HG03520 (cell line): ENCODE results near the gene KDM4C.

Experiments used
- ATAC-seq: cut with Tn5 transposase; IDR thresholded peaks from one replicate; pipeline ENCODE4 v1.9.1; 2021; ENCODE audit warnings: mild to moderate bottlenecking, moderate library complexity; ENCODE audit not compliant: unreplicated experiment

KDM4C gene

DNA sequence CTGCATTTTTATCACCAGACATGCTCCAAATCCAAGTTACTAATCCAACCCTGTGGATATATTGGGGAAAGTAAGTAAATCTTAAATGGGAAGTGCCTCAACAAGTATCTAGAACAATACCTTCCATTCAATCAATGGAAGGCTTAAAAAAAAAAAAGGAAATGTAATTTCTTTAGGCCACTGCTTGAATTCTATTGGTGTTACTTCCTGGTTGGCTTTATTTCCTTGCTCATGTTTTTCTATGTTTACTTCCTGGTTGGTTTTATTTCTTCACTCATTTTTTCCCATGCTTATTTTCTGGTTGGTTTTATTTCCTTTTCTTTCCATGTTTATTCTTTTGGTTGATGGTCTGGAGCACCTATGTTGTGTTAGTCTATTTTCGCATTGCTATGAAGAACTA lies 363.9 kb downstream of the KDM4C start:
- ATAC-seq, result no peak

DNA sequence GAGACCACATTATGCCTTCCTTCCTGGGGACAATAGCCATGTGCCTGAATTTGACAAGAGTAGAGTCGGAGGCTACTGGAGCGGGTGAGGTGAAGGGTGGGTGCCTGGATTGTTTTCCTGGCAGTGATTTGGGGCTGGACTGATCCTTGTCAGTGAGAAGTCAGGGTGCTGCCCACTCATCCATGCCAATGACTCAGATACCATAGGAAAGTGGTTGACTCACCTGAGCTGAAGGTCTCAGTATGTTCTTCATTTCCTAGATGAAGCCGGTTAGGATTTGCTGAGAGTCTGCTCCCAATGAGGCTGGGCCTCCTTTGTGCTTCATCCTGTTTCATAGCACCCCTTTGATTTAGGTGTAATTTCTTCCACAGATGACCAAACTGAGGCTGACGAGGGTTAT lies 366.0 kb downstream of the KDM4C start:
- ATAC-seq, result no peak

DNA sequence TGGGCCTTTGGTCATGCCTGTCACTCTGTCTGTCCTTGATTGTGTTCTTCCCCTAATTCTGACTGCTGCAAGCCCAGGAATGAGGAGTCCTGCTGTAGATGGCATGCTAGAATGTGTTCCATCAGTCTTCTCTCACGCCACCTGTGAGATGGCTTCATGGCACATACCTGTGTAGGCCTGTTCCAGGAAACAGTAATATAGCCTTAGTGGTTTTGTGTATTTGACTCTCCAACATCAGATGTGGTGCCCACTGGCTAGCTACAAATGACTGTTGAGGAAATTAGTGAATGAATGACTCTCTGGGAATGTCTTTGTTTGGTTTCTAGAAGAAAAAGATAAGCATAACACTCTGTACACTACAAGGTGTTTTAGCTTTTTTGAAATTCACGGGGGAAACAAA lies 367.5 kb downstream of the KDM4C start:
- no peak for ATAC-seq

DNA sequence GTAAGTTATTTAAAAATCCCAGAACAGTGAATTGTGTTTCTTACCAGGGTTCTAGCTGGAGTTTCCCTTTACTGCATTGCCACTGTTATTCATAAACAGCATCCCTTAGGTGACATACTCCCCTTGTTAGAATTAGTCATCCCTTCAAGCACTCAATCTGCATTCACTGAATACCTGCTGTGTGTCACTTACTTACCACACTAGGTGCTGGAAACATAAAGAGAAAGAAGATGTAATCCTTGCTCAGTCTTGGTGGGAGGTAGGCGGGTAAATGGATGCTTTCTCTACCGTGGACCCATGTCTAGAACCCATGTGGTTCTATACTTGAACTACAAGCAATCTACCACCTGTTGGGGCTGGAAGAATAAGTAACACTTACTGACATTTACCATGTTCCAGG lies 371.6 kb downstream of the KDM4C start:
- ATAC-seq, result no peak

DNA sequence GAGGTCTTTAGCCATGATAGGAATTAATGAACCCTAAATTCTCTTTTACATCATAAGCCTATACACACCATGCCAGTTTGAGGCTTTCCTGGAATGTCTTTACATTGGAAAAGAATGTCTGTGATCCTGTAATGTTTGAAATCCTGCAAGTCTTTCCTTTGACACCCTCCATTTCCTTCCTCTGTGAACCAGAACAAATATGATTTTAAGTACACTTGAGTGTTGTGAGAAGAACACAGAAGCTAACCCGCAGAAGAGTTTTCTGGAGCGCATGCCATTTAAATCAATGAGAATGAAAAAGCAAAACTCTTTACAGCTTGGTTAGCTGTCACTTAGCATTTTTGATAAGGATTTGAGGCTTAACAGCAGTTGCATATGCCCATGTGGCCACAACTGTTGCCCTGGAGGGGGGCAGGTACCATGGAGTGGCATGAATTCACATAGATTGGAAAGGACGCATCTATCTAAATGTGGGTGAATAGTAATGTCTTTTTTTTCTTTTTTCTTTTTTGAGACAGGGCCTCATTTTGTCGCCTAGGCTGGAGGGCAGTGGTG lies 372.6 kb downstream of the KDM4C start:
- no peak for ATAC-seq

DNA sequence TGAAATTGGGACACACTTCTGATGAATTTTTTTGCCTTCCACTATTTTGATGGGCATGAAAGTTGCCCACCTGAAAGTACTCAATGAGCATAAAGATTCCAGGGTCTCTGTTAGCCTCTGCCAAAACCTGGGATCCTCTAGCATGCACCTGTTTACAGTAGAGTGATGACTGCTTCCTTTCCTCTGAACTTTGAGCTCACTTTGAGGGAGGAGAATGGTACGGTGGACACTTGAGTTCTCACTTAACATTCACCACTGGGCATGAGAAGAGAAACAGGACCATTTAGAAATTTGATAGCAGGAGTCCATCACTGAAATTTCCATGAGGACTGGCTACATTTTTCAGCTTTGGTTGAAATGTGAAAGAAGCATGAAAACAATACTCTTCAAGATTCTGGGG lies 374.8 kb downstream of the KDM4C start:
- ATAC-seq, result no peak

DNA sequence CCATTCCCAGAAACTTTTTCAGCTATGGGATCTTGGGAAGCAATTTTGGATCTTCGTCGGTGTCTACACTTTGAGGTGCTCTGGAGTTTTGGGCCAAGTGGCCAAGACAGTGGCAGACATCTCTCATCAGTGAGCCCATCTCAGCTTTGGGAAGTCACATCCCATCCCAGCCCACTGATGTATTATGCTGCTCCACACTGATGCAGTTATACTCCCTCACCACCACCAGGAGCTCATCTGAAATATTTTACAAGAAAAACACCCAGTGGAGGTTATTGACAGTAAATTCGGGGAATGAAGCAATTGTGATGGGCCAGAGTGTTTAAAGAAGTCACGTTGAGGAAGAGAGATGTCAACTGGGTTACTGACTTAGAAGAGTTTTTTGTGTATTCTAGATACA lies 378.0 kb downstream of the KDM4C start:
- ATAC-seq, result no peak

DNA sequence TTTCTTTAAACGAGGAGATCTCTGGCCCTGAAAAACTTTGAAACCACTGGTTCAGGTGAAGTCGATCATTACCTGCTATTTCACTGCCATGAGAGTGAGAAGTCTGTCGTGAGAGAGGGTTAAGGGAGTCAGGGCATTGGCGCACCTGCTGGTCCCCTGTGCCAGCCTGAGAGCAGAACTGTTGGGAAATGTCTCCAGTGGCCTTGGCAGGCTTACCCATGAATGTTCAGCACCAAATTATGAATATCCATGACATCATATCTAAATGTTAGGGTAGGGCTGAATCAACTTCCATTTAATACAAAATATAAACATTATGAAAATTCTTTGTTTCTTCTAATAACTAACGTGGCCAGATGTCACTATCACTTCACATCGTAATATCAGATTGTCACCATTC lies 379.3 kb downstream of the KDM4C start:
- no peak for ATAC-seq

DNA sequence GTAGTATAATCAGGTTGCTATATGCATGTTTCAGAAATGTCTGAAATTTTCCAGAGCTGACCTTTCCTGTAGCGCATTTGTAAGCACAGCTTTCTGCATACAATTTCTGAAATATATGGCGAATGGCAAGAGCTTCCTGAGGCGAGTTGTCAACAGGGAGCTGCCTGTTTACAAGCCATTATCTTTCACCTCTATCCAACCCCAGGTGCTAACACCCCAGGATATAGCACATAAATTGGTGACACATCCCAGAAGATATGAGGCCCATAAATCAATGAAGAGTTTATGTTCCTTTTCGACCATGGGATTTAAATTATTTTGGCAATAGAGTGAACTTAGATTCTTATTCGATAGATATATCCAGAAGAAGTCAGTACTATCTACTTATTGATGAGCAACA lies 379.8 kb downstream of the KDM4C start:
- ATAC-seq, result no peak

DNA sequence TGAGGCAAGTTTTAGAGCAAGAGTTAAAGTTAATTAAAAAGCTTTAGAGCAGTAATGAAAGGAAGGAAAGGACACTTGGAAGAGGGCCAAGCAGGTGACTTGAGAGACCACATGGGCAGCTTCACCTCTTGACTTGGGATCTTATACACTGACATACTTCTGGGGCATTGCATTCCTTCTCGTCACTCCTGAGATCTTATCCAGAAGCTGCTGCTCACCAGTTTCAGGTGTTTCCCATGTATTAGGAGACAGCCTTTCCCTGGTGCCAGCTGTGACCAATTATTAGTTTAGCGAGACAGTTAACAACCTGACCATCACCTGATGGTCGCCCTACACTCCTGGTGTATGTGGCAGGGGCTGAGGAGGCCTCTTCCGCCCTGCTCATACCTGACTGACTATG lies 382.1 kb downstream of the KDM4C start:
- ATAC-seq, result no peak

DNA sequence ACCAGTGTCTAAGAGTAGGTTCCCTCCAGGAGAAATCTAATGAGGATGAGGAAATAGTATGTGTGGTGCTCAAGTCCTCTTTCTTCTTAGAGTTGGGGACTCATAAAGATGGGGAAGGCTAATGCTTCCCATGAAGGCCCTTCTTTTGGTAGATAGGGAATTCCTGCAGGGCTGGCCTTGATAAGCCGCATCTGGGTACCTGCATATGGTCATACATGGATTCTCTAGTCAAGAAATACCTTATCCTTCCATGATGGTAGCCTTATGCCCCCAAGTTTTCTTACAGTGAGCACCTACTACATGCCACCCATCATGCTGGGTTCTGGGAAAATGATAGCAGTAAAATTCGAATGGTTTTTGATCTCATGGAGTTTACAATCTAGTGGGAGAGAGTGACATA lies 382.6 kb downstream of the KDM4C start:
- no peak for ATAC-seq

DNA sequence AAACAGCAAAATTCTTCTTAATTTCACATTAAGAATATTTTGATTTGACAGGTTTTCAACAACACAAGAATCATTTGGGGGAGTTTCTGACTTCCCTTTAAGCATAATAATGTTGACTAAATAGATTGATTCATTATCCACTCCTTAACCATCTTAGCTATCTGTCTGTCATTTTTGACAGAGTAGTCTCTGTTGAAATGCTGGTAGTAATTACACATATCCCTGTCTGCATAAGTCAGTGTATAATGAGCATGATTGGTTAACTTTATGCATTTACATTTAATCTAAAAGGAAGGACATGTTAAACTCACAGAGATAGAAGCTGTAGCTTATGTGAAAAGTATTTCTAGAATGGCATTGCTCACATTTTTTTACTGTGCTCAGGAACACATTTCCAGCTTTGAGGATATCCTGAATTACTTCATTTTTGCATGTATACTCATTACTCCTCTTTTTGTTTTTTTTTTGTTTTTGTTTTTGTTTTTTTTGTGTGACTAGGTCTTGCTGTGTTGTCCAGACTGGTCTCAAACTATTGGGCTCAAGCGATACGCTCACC lies 385.9 kb downstream of the KDM4C start:
- no peak for ATAC-seq

DNA sequence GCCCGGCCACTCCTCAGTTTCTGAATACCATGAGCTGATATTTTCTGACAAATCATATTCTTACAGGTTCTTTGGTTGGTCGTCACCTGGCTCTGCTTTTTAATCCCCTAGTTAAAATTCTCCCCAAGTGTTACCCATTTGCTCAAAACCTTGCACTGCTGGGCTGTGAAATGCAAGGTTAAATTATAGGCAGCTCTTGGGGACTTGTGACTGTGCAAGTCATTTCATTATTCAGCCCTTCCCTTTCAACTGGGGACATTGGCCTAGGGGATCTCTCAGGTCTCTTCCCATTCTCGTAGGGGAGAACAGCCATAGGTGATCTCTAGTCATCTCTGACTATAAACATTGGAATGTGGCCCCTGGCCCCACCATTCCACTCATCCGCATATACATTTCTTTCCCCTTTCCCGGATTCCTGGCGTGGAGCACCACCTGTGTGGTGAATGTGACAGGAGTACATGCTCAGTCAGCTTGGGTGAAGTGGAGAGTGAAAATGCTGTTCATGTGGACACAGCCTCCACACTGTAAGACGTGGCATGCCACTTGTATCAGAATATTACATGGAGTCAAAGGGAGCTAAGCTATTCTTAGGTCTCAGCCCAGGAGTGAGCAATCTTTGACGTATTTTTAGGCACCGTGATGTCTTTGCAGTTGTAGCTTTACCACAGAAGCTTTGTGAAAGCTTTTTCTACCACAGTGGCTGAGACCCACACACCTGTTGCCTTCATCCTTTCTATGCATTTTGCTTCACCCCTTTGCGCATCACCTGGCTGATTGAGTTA lies 386.7 kb downstream of the KDM4C start:
- ATAC-seq, result no peak

DNA sequence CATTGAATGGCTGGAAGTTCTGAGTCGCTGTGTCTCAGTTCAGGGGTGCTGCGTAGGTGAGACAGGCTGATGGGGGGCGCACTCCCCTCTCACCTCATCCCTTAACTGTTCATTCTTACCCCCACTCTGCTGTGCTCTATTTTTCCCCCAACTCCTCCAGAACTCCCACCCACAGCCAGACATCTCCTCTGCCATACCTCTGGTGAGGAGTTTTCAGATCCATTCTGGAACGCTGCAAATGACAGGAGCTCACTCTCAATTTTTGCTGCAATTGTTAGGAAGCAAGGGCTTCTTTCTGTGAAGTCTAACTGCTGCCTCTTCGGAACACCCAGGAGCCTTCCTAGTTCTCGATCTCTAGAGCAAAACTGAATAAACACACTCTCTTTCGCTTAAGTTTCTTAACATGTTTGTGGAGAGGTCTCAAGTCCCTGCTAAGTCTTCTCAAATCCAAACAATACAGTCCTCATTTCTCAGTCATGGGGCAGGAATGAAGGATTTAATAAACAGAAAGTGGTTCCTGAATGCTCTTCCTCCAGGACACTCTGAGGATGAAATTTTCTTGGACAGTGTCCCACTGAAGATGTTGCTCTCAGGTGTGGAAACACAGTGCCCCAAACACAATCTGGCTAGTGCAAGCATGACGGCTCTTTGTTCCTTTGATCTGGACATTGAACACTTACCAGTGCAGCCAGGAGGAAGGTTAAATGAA lies 387.7 kb downstream of the KDM4C start:
- ATAC-seq, result no peak

DNA sequence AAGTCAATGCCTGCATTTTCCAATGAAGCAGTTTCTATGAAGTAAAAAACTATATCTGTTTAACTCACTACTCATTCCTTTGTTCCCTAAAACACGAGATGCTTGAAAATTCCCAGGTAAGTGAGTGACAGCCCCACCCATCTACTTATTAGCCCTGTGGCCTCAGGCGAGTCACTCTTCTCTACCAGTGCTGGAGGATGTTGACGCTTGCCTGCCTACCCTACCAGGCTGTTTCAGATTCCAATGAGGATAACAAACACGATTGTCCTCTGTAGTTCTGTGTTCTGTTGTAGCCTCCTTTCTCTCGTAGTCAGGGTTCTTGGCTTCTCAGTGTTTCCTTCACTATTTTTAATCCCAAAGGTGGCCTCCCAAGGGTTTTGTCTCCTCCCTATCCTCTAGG lies 388.8 kb downstream of the KDM4C start:
- ATAC-seq, result no peak

DNA sequence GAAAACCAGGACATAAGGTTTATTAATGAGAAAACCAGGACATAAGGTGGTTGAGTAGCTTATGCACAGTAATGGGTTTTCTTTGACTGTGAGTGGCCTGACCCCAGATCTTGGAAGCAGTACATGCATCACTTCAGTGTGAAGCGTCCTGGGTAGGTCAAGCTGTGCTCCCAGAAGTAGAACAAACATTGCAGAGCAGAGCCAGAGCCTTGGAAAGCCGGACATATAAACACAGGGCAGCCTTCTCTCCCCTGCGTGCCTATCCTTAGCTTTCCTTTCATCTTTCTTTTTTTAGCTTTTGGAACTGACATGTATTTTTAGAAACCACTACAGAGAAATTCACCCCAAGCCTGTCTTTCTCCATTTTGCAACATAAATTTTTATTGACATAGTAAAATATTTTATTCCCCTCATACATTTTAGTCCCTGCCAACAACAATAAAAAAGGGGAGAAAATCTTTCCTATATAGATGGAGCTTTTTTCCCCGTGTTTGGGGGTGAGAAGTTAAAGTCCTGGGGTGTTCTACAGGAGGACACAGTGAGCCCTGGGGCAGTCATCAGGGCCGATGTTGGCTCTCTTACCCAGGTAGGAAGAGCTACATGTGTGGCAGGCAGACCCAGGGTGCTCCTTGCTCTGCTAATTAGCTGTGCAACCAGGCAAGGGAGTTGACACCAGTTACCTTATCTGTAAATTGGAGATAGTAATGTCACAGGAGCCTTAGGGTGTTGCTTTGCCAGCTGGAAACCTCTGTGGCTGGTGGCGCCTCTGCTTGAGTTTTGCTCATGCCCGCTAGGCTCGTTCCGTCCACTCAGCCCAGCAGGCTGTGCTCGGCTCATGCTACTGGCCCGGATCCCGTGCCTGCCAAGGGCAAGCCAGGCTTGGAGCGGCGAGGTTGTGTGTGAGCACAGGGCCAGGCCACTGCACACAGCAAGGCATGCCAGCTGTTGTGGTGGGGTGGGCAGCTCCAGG lies 389.6 kb downstream of the KDM4C start:
- no peak for ATAC-seq

DNA sequence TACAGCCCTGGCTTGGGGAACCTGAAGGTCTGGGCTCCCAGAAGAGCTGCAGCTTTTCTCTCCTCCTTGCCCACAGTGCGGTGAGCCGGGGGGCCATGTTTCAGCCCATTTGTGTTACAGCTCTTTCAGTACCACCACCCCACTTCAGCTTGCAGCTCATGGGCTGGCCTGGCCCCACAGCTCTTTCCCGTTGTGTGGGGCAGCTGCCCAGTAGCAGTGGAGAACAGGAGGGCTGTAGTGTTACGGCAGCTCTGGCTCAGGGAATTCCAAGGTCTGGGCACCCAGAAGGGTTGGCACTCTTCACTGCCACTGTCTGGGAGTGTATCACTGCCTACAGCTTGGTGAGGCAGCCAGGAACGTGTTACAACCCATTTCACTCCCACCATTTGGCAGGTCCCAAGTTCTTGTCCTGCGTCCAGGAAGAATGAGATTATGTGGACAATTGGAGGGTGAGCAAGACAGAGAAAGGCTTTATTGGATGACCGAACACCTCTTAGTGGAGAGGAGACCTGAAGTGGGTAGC lies 390.5 kb downstream of the KDM4C start:
- ATAC-seq, result no peak

DNA sequence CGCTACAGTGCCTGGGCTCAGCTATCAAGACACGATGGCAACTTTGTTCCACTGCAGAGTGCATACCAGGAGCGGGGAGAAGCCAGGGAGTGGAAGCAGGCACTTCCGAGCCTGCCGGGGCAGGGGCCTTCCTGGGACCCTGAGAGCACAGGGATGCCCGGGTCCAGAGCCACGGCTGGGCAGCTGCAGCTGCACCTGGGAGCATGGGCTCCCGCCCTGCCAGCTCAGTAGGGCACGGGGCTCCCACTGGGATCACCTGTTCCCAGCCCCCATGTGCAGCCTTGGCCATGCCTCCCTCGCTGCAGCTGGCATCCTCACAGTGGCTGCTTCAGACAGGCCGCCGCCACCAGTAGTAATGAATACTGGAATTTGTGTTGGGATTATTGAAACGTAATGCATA lies 391.5 kb downstream of the KDM4C start:
- ATAC-seq, result no peak

DNA sequence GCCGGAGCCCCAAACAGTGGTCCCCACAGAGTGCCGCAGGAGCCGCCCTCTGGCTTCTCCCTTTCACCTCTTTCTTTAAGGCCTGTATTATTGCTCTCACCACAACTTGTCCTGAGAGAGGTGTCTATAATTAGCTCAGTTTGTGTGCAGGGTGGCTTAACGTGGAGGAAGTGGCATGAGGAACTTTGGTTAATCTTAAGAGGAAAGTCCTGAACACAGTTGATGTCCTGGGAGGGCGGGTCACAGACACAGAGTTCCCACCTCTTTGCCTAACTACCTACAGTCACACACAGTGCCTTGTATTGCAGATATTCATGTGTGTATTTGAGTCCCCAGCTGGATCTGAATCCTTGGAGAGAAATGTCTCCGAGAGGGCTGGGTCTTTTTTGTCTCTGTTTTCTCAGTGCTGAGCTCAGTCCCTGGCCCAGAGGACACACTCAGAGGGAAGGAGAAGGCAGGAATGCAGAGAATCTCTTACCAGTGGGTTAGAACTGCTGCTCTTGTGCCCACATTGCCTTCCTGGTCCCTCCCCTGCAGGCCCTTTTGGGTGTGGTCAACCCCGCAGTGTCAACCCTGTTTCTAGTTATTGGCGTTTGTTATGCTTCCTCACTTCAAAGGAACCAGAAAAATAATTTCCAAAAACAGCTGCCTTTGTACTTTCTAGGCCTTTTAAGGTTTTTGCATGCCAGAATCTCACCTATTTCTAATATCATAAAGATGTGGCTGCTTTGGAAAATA lies 392.5 kb downstream of the KDM4C start:
- ATAC-seq, result no peak

DNA sequence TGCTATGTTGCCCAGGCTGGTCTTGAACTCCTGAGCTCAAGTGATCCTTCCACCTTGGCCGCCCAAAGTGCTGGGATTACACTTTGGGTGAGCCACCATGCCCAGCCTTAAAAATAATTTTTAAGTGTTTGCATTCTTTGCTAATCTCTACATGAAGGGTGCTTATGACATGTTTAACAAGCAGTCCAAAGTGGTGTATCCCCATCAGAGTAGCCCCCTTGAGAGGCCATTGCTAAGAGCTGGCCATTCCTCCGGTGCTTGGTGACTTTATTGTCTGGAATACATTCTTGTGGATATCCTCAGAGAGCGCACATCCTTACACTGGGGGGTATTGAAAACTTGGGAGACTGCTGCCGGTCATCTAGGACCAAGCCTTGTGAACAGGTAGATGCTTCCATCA lies 395.4 kb downstream of the KDM4C start:
- no peak for ATAC-seq
